ENCODE measurements around the gene LRRFIP2. TPM values are rescaled to one million over a fixed set of nuclear protein-coding genes. Genes with fewer than 3 reads are reported as not detected.
"Not testable (repeated sequence)": the region's sequence is repeated elsewhere in the genome, so short reads cannot be mapped to it uniquely, and the experiment has no call there.

Gene LRRFIP2
- total RNA-seq, 1 experiment from 2014 or later, result 40.2 TPM

DNA sequence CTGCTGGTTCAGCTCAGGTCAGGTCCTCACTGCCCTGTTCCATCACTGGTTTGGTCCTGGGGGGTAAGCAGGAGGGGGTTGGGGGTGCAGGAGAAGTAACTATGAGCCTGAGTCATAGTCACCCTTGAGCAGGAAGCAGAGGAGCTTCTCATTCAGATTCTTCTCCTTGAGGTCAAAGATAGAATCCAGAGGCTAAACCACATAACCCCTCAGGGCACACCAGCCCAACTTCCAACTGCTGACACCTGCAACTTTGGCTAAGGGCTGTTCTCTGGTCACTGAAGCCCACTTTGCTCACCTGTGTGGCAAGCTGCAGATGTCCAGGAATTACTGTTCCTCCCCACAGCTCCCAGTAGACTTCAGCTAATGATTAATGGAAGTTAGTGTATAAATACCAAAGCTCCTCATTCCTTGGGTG lies 48.8 kb upstream of the LRRFIP2 start:
- H3K9me3 ChIP-seq (ENCODE audit: insufficient read depth, low read depth), result no peaks in the 10 kb centered on the region
- H3K4me2 ChIP-seq, result peak overlapping the region; percentile 42
- intact Hi-C loops (cut with micrococcal nuclease; ENCODE audit: unreplicated experiment), result loop anchor here (1.0 to 5.0 kb wide), 2 partner anchors 21 to 231 kb away; partner anchors contain the start of genes EPM2AIP1 and MLH1
- H3K27me3 ChIP-seq (ENCODE audit: insufficient read depth, low read depth), result no peaks in the 10 kb centered on the region
- CTCF ChIA-PET, result interaction anchor here (0.6 kb wide), 1 partner anchor 37 kb away, joined by 7 read pairs; no protein-coding TSS in a partner anchor
- H3K4me1 ChIP-seq (replicated peaks; ENCODE audit: insufficient read depth), result peaks cover 41% of the 10 kb centered on the region
- peak; percentile 85 to 97 for DNase-seq
- H3F3A ChIP-seq (ENCODE audit: insufficient read depth, low read depth), result peaks cover 28% of the 10 kb centered on the region; the same call in 1 of the 2 replicates
- peak overlapping the region; percentile 30 for H3K27ac ChIP-seq
- H3K4me3 ChIP-seq, result no peak overlapping the region
- no peaks in the 10 kb centered on the region; the same call in 1 of the 2 replicates for H3K9me2 ChIP-seq (ENCODE audit: insufficient read depth)
- H4K20me1 ChIP-seq (ENCODE audit: insufficient read depth), result no peaks in the 10 kb centered on the region; the same call in 1 of the 2 replicates
- POLR2A ChIA-PET (ENCODE audit: unreplicated experiment), result interaction anchor here (0.5 to 0.6 kb wide), 2 partner anchors 12 to 15 kb away, joined by 4 to 5 read pairs; no protein-coding TSS in a partner anchor
- BruUV-seq (replicated peaks), result no TSS peak
- no peak overlapping the region for H2AFZ ChIP-seq
- H3K79me2 ChIP-seq (ENCODE audit: low read depth), result no peaks in the 10 kb centered on the region
- TF ChIP-seq, protein P1, sequence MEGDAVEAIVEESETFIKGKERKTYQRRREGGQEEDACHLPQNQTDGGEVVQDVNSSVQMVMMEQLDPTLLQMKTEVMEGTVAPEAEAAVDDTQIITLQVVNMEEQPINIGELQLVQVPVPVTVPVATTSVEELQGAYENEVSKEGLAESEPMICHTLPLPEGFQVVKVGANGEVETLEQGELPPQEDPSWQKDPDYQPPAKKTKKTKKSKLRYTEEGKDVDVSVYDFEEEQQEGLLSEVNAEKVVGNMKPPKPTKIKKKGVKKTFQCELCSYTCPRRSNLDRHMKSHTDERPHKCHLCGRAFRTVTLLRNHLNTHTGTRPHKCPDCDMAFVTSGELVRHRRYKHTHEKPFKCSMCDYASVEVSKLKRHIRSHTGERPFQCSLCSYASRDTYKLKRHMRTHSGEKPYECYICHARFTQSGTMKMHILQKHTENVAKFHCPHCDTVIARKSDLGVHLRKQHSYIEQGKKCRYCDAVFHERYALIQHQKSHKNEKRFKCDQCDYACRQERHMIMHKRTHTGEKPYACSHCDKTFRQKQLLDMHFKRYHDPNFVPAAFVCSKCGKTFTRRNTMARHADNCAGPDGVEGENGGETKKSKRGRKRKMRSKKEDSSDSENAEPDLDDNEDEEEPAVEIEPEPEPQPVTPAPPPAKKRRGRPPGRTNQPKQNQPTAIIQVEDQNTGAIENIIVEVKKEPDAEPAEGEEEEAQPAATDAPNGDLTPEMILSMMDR (conservative IDR thresholded peaks at IDR 0.05), result no peak
- no peak for TF ChIP-seq EZH2 (IDR thresholded peaks at IDR 0.05; ENCODE audit: low read depth)
- no peaks in the 10 kb centered on the region for H3K36me3 ChIP-seq (ENCODE audit: low read depth)

DNA sequence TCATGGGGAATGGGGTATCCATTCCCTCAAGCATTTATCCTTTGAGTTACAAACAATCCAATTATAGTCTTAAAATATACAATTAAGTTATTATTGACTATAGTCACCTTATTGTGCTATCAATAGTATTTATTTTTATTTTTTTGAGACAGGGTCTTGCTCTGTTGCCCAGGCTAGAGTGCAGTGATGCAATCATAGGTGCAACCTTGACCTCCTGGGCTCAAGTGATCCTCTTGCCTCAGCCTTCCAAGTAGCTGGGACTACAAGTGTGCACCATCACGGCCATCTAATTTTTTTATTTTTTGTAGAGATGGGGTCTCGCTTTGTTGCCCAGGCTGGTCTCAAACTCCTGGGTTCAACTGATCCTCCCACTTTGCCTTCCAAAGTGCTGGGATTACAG lies 48.2 kb upstream of the LRRFIP2 start:
- 0 out of 2 replicates have a peak overlapping the region, but pooled peaks have one; percentile 31 for H3K4me2 ChIP-seq
- POLR2A ChIA-PET (ENCODE audit: unreplicated experiment); BruUV-seq (replicated peaks): not testable (repeated sequence)

DNA sequence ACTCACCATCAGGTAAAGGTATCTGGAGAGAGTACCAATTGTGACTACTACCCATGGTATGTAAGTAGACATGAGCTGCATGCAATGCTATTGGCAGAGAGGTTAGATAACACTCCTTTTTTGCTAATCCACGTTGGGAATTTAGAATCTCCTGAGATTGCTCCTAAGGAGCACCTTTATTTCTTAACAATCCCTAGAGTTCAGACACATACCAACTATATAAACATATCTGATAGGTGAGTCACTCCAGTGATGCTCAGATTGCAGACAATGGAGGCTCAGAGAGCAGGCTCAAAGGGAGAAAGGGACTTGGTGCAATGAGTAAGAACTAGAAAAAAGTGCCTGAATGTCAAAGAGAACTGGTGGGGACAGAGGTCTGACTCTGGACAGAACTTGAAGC lies 47.0 kb upstream of the LRRFIP2 start:
- TF ChIP-seq, protein P1 (conservative IDR thresholded peaks at IDR 0.05), result no peak
- TF ChIP-seq EZH2 (IDR thresholded peaks at IDR 0.05; ENCODE audit: low read depth), result no peak
- Histone ChIP-seq H4K20me1 (ENCODE audit: insufficient read depth) (no peaks in the 10 kb centered on the region; the same call in 1 of the 2 replicates), H3K4me1 (replicated peaks; ENCODE audit: insufficient read depth) (peaks cover 41% of the 10 kb centered on the region), H3F3A (ENCODE audit: insufficient read depth, low read depth) (peaks cover 28% of the 10 kb centered on the region; the same call in 1 of the 2 replicates), H3K27ac (peak overlapping the region; percentile 38), H3K4me3 (no peak overlapping the region), H3K27me3 (ENCODE audit: insufficient read depth, low read depth) (no peaks in the 10 kb centered on the region), H3K36me3 (ENCODE audit: low read depth) (no peaks in the 10 kb centered on the region), H2AFZ (no peak overlapping the region), H3K9me2 (ENCODE audit: insufficient read depth) (no peaks in the 10 kb centered on the region; the same call in 1 of the 2 replicates), H3K9me3 (ENCODE audit: insufficient read depth, low read depth) (no peaks in the 10 kb centered on the region), H3K79me2 (ENCODE audit: low read depth) (no peaks in the 10 kb centered on the region), H3K4me2 (peak overlapping the region; percentile 30; the same call in 1 of the 2 replicates)
- intact Hi-C loops (cut with micrococcal nuclease; ENCODE audit: unreplicated experiment), result loop anchor here (1.0 to 5.0 kb wide), 2 partner anchors 38 to 229 kb away; partner anchors contain the start of genes EPM2AIP1 and MLH1
- DNase-seq, result peak; percentile 61 to 99
- POLR2A ChIA-PET (ENCODE audit: unreplicated experiment), result interaction anchor here (0.6 to 0.7 kb wide), 2 partner anchors 12 to 40 kb away, joined by 3 to 6 read pairs; no protein-coding TSS in a partner anchor
- CTCF ChIA-PET, result interaction anchor here (0.6 kb wide), 1 partner anchor 87 kb away, joined by 3 read pairs; no protein-coding TSS in a partner anchor
- no TSS peak for BruUV-seq (replicated peaks)

More for the DNA sequence above, 48.2 kb upstream of the LRRFIP2 start:
- Histone ChIP-seq H3K4me1 (replicated peaks; ENCODE audit: insufficient read depth) (peaks cover 41% of the 10 kb centered on the region), H3F3A (ENCODE audit: insufficient read depth, low read depth) (peaks cover 28% of the 10 kb centered on the region; the same call in 1 of the 2 replicates), H3K27ac (peak overlapping the region; percentile 30)
- H3K9me2 ChIP-seq (ENCODE audit: insufficient read depth); H3K4me3 ChIP-seq; H3K27me3 ChIP-seq (ENCODE audit: insufficient read depth, low read depth); H3K9me3 ChIP-seq (ENCODE audit: insufficient read depth, low read depth); H3K79me2 ChIP-seq (ENCODE audit: low read depth); H4K20me1 ChIP-seq (ENCODE audit: insufficient read depth); CTCF ChIA-PET; H2AFZ ChIP-seq; DNase-seq; H3K36me3 ChIP-seq (ENCODE audit: low read depth): not testable (repeated sequence)
- intact Hi-C loops (cut with micrococcal nuclease; ENCODE audit: unreplicated experiment), result loop anchor here (5.0 kb wide), 1 partner anchor 230 kb away; the partner anchor contains the start of genes EPM2AIP1 and MLH1

Data from PC-9 (cell line).